Activated naive CD4-positive, alpha-beta T cell treated with anti-CD3 and anti-CD28 coated beads, Interleukin-2, amount 50 U/mL, for 16 hours (primary cell): ENCODE data around the gene CYP46A1.
"Not testable (repeated sequence)": the region's sequence is repeated elsewhere in the genome, so short reads cannot be mapped to it uniquely, and the experiment has no call there.

ENCODE experiments used
- DNase-seq: peaks from one replicate; pipeline ENCODE4 v3.0.0-alpha.2; 2020

The CYP46A1 gene

GRCh38 chr14:99658218-99658845, 25.8 kb upstream of the CYP46A1 start:
- no peak for DNase-seq

DNA sequence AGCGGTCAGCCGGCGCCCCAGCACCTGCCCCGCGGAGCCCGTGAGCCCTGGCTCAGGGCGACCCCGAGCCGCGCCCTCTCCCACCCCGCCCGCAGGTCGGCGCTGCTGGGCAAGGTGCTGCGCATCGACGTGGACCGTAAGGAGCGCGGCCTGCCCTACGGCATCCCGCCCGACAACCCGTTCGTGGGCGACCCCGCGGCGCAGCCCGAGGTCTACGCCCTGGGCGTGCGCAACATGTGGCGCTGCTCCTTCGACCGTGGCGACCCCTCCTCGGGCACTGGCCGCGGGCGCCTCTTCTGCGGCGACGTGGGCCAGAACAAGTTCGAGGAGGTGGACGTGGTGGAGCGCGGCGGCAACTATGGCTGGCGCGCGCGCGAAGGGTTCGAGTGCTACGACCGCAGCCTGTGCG, 24.8 kb upstream of the CYP46A1 start:
- DNase-seq, result no peak

GRCh38 chr14:99660006-99660566, 24.0 kb upstream of the CYP46A1 start:
- no peak for DNase-seq

- DNase-seq, result no peak
These were observed 23.3 kb upstream of the CYP46A1 start for GRCh38 chr14:99660794-99661193.

DNA sequence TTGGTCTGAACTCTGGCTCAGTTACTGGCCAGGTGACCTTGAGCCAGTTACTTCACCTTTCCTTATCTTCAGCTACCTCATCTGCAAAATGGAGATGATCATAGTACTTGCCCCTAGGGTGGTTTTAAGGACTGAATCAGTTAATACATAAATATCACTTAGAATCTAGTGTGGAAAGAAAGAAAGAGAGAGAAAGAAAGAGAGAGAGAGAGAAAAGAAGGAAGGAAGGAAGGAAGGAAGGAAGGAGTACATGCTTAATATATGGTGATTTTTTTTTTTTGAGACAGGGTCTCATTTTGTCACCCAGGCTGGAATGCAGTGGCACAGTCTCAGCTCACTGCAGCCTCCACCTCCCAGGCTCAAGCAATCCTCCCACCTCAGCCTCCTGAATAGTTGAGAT, 22.9 kb upstream of the CYP46A1 start:
- DNase-seq, result not testable (repeated sequence)

DNA sequence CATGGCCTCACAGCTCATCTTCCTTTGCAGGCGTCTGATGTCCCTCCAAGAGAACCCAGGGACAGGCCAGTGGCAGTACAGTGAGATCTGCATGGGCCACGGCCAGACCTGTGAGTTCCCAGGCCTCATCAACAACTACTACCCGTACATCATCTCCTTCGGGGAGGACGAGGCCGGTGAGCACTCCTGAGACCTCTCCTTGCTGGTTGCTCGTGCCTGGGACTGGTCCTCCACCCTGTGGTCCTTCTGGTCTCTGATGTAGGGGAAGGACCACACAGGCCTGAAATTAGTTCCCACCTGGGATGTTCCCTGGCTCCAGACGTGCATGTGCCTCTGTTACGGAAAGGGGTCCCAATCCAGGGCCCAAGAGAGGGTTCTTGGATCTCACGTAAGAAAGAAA, 21.3 kb upstream of the CYP46A1 start:
- no peak for DNase-seq

- DNase-seq, result no peak
These were observed 20.6 kb upstream of the CYP46A1 start for GRCh38 chr14:99663386-99664057.

DNA sequence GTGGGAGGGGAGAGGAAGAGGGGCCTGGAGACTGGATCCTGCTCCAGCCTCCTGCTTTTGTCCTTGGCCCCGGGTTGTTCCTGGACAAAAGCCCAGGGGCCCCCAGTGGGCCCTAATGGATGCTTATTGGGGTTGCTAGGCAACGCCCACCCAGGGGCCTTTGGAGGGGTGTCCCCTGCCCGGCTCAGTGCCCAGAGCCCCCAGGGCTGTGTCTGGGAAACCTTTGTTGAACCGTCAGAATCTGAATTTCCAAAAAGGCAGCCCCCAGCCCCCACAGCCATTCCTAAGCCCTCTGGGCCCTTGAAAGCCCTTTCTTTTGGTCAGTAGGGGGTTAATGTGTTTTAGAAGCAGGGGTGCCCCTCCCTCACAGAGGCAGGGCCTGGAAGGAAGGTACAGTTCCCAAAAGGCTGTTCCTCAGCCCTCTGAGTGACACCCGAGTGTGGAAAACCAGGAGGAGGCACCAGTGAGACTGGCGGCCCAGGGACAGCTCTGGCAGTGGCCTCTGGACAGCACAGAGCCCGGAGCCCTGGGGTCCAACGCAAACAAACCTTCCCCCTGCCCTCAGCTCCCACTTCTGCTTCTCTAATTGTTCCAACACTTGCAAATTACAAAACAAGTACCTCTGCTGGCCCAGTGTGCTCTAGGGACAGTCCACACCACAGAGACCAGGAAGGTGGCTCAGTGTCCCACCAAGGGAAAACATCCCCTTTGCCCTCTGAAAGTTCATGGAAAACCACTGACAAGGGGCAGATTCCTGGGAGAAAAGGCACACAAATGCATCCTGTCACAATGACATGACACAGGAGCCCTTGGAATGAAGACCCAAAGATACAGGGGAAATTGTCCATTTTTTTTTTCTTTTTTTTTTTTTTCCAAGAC, 19.8 kb upstream of the CYP46A1 start:
- DNase-seq, result no peak

GRCh38 chr14:99664937-99665273, 19.2 kb upstream of the CYP46A1 start:
- DNase-seq, result no peak

DNA sequence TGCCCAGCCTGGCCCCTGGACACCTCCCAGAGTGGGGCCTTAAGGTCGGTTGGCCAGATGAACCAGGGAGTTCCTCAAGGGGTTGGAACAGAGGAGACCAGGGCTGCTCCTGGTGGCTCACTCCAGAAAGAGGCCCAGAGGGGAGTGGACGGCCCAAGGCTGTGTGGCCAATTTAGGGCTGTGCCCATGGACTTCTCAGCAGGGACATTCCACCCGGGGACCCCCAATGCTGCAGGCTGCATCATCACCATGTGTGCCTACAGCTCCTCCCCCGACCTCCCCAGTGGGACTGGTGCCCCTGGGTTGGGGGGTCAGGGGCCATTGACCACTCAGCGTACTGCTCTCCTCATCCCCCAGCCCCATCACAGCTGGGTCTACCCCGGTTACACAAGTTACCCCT, 17.6 kb upstream of the CYP46A1 start:
- no peak for DNase-seq

- no peak for DNase-seq
These were observed 17.1 kb upstream of the CYP46A1 start for GRCh38 chr14:99667045-99667444.

- DNase-seq, result no peak
These were observed 16.3 kb upstream of the CYP46A1 start for GRCh38 chr14:99667821-99668220.

GRCh38 chr14:99668307-99669295, 15.5 kb upstream of the CYP46A1 start:
- DNase-seq, result no peak

DNA sequence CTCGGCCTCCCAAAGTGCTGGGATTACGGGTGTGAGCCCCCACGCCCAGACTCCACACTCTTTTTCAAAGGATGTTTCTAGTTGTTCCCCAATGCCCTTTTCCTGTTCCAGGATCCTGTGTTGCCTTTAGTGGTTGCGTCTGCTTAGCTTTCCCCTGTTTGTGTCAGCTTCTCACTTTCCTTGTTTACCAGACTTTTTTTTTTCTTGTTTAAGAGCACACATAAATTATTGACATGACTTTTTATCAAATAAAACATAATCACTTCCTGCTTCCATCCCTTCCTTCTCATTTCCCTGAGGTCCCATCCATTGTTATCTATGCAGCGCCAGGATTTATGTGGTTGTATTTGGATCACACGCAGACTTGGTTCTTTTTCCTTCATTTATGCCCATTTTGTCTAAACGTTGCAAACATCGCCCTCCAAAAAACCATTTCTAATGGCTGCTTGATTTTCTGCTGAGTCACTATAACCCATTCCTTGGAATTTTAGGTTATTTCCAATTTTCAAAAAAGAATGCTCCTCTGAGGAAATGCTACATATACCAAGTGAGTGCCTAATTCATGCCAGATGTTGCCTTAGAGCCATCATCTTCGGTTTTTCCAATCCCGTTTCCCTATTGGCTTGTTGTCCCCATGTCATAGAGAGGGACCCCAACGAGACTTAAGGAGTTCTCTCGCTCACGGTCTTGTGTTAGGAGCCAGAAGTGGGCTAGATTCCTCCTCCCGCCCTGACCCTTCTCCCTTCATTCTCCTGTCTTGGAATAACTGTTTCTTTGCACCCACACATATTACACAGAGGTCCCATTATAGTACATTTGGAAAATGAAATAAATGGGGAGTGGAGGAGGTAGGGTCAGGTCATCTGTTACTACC, 13.5 kb upstream of the CYP46A1 start:
- no peak for DNase-seq

- no peak for DNase-seq
These were observed 12.6 kb upstream of the CYP46A1 start for GRCh38 chr14:99671235-99672224.

DNA sequence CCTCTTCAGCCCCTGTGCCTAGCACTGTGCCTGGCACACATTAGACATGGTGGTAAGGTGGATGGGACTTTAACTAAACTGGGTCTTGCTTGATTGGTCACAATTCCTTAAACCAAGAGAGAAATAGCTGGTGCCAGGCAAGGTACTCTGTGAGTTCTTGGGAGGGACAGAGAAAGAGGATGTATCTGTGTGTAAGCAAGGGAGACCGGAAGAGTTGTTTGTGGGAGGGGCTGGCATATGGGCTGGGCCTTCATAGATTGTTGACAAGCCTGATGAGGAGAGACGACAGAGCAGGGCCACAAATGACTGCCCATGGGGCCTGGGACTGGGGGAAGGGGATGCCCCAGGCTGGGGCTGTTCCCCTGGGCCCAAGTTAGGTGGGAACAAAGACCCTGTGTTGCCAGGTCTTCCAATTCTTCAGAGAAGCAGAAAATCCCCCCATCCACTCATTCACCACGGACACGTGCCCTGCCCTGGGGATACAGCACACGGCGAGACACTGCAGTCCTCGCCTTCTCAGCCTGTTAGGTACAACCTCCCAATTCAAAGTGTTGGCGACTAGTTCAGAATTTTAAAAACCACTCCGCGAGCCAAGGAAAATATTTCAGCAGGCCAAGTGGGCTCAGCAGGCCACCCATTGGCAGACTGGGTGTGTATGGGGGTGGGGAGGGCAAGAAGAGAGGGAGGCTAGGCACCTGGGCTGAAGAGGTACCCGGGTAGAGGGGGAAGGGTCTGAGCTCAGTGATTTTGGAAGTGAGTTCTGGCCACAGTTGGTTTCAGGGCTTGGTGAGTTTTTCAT, 11.4 kb upstream of the CYP46A1 start:
- no peak for DNase-seq

- no peak for DNase-seq
These were observed 10.6 kb upstream of the CYP46A1 start for GRCh38 chr14:99673305-99674063.

DNA sequence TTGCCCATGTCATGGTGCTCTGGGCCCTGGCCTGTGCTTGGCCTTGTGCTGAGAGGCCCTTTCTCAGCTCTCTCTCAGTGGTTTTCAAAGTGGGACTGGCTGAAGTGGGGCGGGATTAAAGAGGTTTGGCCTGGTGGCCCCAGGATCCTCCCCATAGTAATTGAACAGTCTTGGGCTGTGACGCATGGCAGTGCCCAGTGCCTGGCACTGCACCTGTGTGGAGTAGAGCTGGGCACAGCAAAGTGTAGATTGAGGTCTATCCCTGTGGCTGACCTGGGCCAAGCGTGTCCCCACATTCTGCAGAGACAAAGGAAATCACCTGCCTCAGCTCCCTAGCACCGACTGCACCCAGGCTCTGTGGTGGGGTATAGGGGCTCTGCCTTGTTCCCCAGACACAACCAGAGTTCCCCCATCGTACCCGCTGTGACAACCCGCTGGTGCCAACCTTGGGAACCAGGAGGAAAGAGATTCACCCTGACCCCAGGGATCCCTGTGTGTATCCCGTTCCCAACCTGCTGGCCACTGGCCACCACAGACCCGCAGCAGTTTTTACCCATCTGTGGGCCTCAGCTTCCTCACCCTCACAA, 9.9 kb upstream of the CYP46A1 start:
- DNase-seq, result no peak
